SKM-1 (cell line): ENCODE results near the gene TRIB2.

Source experiments
- DNase-seq: peaks from one replicate; lab custom pipeline; 2025; ENCODE audit not compliant: unreplicated experiment; lab: John Stamatoyannopoulos, UW

Gene TRIB2

GRCh38 chr2:12737738-12738485 lies 21.2 kb downstream of the TRIB2 start:
- DNase-seq = no peak

GRCh38 chr2:12739721-12740254 lies 23.1 kb downstream of the TRIB2 start:
- no peak for DNase-seq

GRCh38 chr2:12741380-12741779 lies 24.6 kb downstream of the TRIB2 start:
- DNase-seq = no peak

GRCh38 chr2:12742891-12743290 lies 26.2 kb downstream of the TRIB2 start:
- DNase-seq = no peak

GRCh38 chr2:12750166-12750905 lies 33.6 kb downstream of the TRIB2 start:
- no peak for DNase-seq

- DNase-seq = no peak
Observed at GRCh38 chr2:12754643-12755042, 37.9 kb downstream of the TRIB2 start.

GRCh38 chr2:12755384-12755783 lies 38.6 kb downstream of the TRIB2 start:
- DNase-seq = no peak

GRCh38 chr2:12759248-12759647 lies 42.5 kb downstream of the TRIB2 start:
- DNase-seq = no peak

- DNase-seq = no peak
Observed at GRCh38 chr2:12761104-12761503, 44.4 kb downstream of the TRIB2 start.

- DNase-seq = no peak
Observed at GRCh38 chr2:12762337-12762736, 45.6 kb downstream of the TRIB2 start.

GRCh38 chr2:12762976-12763375 lies 46.2 kb downstream of the TRIB2 start:
- no peak for DNase-seq

- DNase-seq = no peak
Observed at GRCh38 chr2:12763486-12763885, 46.8 kb downstream of the TRIB2 start.

- DNase-seq = no peak
Observed at GRCh38 chr2:12764075-12764730, 47.5 kb downstream of the TRIB2 start.

GRCh38 chr2:12764849-12765605 lies 48.3 kb downstream of the TRIB2 start:
- DNase-seq = no peak

GRCh38 chr2:12766421-12766879 lies 49.7 kb downstream of the TRIB2 start:
- DNase-seq = no peak

GRCh38 chr2:12767541-12767940 lies 50.8 kb downstream of the TRIB2 start:
- no peak for DNase-seq

- DNase-seq = no peak
Observed at GRCh38 chr2:12767996-12768624, 51.4 kb downstream of the TRIB2 start.

- DNase-seq = no peak
Observed at GRCh38 chr2:12769492-12770105, 52.9 kb downstream of the TRIB2 start.

GRCh38 chr2:12770300-12770968 lies 53.7 kb downstream of the TRIB2 start:
- DNase-seq = no peak
